Common myeloid progenitor, CD34-positive (primary cell): ENCODE results near the gene MYBPC3.

ENCODE experiments used
- CTCF ChIA-PET: fragments of 350-600 bp; sonication (Branson Sonifier 250); formaldehyde crosslinking; loops from one replicate; lab custom pipeline; 2021; ENCODE audit warnings: antibody characterized with exemption; lab: Charles Lee
- POLR2A ChIA-PET: fragments of 350-600 bp; sonication (Branson Sonifier 250); formaldehyde crosslinking; loops from one replicate; lab custom pipeline; 2021; ENCODE audit warnings: antibody characterized with exemption; lab: Charles Lee
- DNase-seq, 3 donors: peaks; one replicate each; pipeline versions ENCODE4 v3.0.0 to v3.0.0-alpha.2; 2013
- H3K27ac ChIP-seq, 2 experiments: 1 replicate in 1 of 2; 2 replicates in 1 of 2; pipeline ENCODE4 v1.7.0; 2013; ENCODE audit warnings: inconsistent platforms in 2 of 2, low read length in 2 of 2, mild to moderate bottlenecking in 2 of 2, low read depth in 1 of 2, moderate library complexity in 1 of 2; ENCODE audit not compliant: severe bottlenecking in 2 of 2, insufficient read depth in 1 of 2, poor library complexity in 1 of 2
- H3K27me3 ChIP-seq, 5 experiments: replicated peaks in 2 of 5; 1 replicate in 3 of 5; 2 replicates in 2 of 5; pipeline versions ENCODE4 v1.6.1 to v1.7.0; 2013; ENCODE audit warnings: low read length in 4 of 5, mild to moderate bottlenecking in 2 of 5, moderate library complexity in 2 of 5, inconsistent platforms in 1 of 5; ENCODE audit not compliant: insufficient read depth in 5 of 5, control insufficient read depth in 4 of 5
- H3K36me3 ChIP-seq, 4 experiments: 1 replicate in 2 of 4; 2 replicates in 2 of 4; pipeline versions ENCODE4 v1.6.1 to v1.7.0; 2013; ENCODE audit warnings: low read length in 3 of 4, control low read depth in 1 of 4, mild to moderate bottlenecking in 1 of 4; ENCODE audit not compliant: control insufficient read depth in 4 of 4, insufficient read depth in 4 of 4
- H3K4me1 ChIP-seq, 4 experiments: 1 replicate in 3 of 4; 2 replicates in 1 of 4; pipeline versions ENCODE4 v1.6.1 to v1.7.1; 2013; ENCODE audit warnings: low read length in 3 of 4, mild to moderate bottlenecking in 3 of 4, control low read depth in 1 of 4, inconsistent platforms in 1 of 4, moderate library complexity in 1 of 4; ENCODE audit not compliant: control insufficient read depth in 4 of 4, insufficient read depth in 4 of 4; ENCODE audit errors: control extremely low read depth in 1 of 4
- H3K4me3 ChIP-seq, 7 experiments: 1 replicate in 4 of 7; 2 replicates in 3 of 7; pipeline versions ENCODE4 v1.5.1 to v1.7.0; 2013; ENCODE audit warnings: mild to moderate bottlenecking in 7 of 7, low read length in 6 of 7, moderate library complexity in 6 of 7, inconsistent platforms in 2 of 7, low read depth in 2 of 7, control low read depth in 1 of 7; ENCODE audit not compliant: insufficient read depth in 4 of 7, control insufficient read depth in 1 of 7; ENCODE audit errors: extremely low read depth in 1 of 7
- H3K9me3 ChIP-seq, 5 experiments: 1 replicate in 4 of 5; 2 replicates in 1 of 5; pipeline versions ENCODE4 v1.6.1 to v1.7.1; 2013; ENCODE audit warnings: low read length in 4 of 5, mild to moderate bottlenecking in 2 of 5, inconsistent platforms in 1 of 5, low read depth in 1 of 5, moderate library complexity in 1 of 5; ENCODE audit not compliant: control insufficient read depth in 4 of 5, insufficient read depth in 2 of 5; ENCODE audit errors: control extremely low read depth in 1 of 5
- WGBS: methylation state at CpG from one replicate; pipeline ENCODE4 v1.1.5; 2013; ENCODE audit not compliant: insufficient coverage; 5-methylcytosine and 5-hydroxymethylcytosine counted together

MYBPC3 gene

DNA sequence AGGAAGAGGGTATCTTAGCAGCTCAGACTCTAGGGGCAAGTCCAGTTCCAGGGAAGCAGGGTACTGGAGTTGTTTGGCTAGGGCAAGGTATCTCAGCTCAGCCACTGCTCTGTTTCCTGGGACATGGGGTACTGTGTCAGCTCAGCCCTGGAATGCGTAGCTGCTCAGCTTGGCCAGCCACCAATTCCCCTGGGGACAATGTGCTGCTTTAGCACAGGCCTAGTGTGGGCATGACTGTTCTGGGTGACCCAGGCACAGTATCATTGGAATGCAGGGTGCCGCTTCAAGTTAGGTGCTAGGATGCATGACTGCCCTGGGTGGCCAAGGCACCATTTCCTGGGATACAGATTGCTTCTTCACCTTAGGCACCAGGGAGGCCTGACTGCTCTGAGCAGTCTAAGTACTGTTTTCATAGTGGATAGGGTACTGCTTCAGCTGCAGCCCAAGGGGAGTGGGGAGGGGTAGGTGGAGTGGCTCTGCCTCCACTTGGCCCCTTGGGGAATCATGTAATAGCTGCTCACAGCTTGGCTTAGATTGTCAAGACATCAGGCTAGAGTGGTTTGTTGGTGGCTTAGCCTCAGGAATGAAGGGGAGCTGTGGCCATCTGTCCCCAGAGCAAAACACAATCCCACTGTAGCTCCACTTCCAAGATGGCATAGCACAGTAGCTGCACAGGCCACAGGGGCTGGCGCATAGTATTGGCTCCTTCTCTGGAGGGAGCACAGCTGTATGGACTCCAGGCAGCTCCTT is 46.6 kb downstream of the MYBPC3 start:
- POLR2A ChIA-PET, result no interaction called here
- no peak overlapping the region for H3K4me3 ChIP-seq
- no peak for DNase-seq
- no peaks in the 10 kb centered on the region for H3K27me3 ChIP-seq
- no peak overlapping the region for H3K27ac ChIP-seq
- 95% methylated on average over 2 of the region's 3 CpGs for WGBS
- H3K4me1 ChIP-seq, result no peaks in the 10 kb centered on the region
- H3K9me3 ChIP-seq, result peaks cover 0 to 14% (median 10%) of the 10 kb centered on the region in 5 experiments
- CTCF ChIA-PET, result interaction anchor here (0.9 to 2.4 kb wide), 8 partner anchors 10 to 46 kb away, joined by 3 to 11 read pairs (median 4); partner anchors contain the start of gene MYBPC3
- H3K36me3 ChIP-seq, result peaks cover 32 to 92% (median 73%) of the 10 kb centered on the region in 4 experiments

DNA sequence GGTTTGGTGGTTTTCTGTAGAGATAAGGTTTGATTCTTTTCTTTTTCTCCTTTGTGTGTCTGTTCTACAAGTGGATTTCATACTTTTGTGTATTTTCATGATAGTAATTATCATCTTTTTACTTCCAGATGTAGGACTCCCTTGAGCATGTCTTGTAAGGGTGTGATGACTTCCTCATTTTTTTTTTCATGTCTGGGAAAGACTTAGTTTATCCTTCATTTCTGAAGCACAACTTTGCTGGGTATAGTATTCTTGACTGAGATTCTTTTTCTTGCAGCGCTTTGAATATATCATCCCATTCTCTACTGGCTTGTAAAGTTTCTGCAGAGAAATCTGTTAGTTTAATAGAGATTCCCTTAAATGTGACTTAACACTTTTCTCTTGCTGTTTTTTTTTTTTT is 49.6 kb downstream of the MYBPC3 start:
- Histone ChIP-seq H3K36me3 (peaks cover 47 to 94% (median 78%) of the 10 kb centered on the region in 4 experiments), H3K9me3 (peaks cover 0 to 26% (median 10%) of the 10 kb centered on the region in 5 experiments), H3K27ac (no peak overlapping the region), H3K4me1 (no peaks in the 10 kb centered on the region), H3K27me3 (no peaks in the 10 kb centered on the region), H3K4me3 (no peak overlapping the region)
- ChIA-PET POLR2A (no interaction called here), CTCF (no interaction called here)
- WGBS, result no CpG with 5 or more reads among the region's 1 CpG
- DNase-seq, result peak in 2 of 3 donors; percentile 11 to 12

DNA sequence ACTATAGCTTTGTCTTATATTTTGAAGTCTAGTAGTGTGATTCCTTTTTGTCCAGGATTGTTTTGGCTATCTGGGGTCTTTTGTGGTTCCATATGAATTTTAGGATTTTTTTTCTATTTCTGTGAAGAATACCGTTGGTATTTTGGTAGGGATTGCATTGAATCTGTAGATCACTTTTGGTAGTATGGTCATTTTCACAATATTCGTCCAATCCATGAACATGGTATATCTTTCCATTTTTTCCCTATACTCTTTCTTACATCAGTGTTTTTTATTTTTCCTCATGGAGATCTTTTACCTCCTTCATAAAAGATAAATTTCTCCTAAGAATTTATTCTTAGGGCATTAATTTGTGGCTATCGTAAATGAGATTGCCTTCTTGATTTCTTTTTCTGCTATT is 53.4 kb downstream of the MYBPC3 start:
- Histone ChIP-seq H3K27ac (no peak overlapping the region), H3K36me3 (peaks cover 42 to 91% (median 64%) of the 10 kb centered on the region in 4 experiments), H3K4me3 (no peak overlapping the region), H3K4me1 (no peaks in the 10 kb centered on the region), H3K9me3 (peaks cover 0 to 26% (median 10%) of the 10 kb centered on the region in 5 experiments), H3K27me3 (no peaks in the 10 kb centered on the region)
- WGBS, result no CpG with 5 or more reads among the region's 3 CpGs
- DNase-seq, result no peak
- CTCF ChIA-PET, result no interaction called here
- POLR2A ChIA-PET, result no interaction called here

DNA sequence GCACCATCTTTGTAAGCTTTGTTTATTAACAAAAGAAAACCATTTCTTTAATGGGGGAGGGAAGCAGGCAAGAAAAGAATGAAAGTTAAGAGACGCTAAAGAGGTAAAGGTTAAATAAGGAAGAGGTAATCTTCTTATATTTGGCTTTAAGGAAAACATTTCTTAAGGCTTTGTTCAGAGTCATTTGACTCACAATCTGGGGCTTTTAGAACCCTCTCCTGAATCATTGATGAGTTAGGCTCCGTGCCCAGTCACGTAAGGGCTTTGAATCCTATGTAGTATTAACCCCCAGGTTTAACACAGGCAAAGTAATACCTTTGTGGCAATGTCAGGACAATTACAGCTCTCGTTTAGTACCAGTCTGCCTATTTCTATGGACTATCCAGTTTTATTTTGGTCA is 56.5 kb downstream of the MYBPC3 start:
- H3K36me3 ChIP-seq, result peaks cover 40 to 89% (median 68%) of the 10 kb centered on the region in 4 experiments
- CTCF ChIA-PET, result interaction anchor here (1.1 to 2.4 kb wide), 4 partner anchors 11 to 25 kb away, joined by 3 to 11 read pairs (median 7); no protein-coding TSS in a partner anchor
- no peak overlapping the region for H3K27ac ChIP-seq

DNA sequence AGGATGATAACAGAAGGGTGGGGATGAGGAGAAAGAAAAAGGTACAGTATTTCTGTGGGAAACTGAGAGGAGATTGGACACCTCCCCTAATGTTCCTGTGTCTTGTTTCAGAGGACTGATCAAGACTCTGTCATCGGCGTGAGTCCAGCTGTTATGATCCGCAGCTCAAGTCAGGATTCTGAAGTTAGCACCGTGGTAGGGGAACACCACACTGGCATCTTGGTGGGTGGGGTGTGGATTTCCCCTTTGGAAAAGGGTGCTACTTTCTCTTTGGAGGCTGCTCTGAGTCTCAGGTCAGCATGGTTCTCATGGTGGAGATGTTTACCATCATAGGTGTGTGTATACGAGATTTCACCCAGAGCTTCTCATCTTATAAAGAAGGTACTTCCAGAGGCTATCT is 57.1 kb downstream of the MYBPC3 start:
- POLR2A ChIA-PET, result no interaction called here
- peaks cover 44 to 90% (median 70%) of the 10 kb centered on the region in 4 experiments for H3K36me3 ChIP-seq

More for the DNA sequence above, 56.5 kb downstream of the MYBPC3 start:
- peaks cover 0 to 15% (median 3%) of the 10 kb centered on the region in 5 experiments for H3K9me3 ChIP-seq
- POLR2A ChIA-PET, result no interaction called here
- H3K4me3 ChIP-seq, result no peak overlapping the region
- no peak for DNase-seq
- H3K27me3 ChIP-seq, result no peaks in the 10 kb centered on the region
- 100% methylated on average over 3 of the region's 4 CpGs for WGBS
- no peaks in the 10 kb centered on the region for H3K4me1 ChIP-seq

DNA sequence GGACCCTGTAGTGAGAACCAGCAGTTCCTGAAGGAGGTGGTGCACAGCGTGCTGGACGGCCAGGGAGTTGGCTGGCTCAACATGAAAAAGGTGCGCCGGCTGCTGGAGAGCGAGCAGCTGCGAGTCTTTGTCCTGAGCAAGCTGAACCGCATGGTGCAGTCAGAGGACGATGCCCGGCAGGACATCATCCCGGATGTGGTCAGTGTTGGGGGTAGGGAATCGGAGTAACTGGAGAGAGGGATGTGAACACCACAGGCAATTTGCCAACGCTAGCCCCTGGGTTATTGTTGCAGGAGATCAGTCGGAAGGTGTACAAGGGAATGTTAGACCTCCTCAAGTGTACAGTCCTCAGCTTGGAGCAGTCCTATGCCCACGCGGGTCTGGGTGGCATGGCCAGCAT is 62.6 kb downstream of the MYBPC3 start:
- Histone ChIP-seq H3K9me3 (no peaks in the 10 kb centered on the region), H3K27me3 (no peaks in the 10 kb centered on the region), H3K4me3 (no peak overlapping the region), H3K4me1 (no peaks in the 10 kb centered on the region), H3K27ac (no peak overlapping the region), H3K36me3 (peaks cover 40 to 93% (median 81%) of the 10 kb centered on the region in 4 experiments)
- ChIA-PET POLR2A (no interaction called here), CTCF (interaction anchor here (1.2 to 1.6 kb wide), 3 partner anchors 13 to 19 kb away, joined by 3 to 4 read pairs (median 4); no protein-coding TSS in a partner anchor)
- 99% methylated on average over 15 of the region's 15 CpGs for WGBS
- DNase-seq, result no peak

More for the DNA sequence above, 57.1 kb downstream of the MYBPC3 start:
- Histone ChIP-seq H3K9me3 (peaks cover 0 to 15% (median 3%) of the 10 kb centered on the region in 5 experiments), H3K4me1 (no peaks in the 10 kb centered on the region), H3K4me3 (no peak overlapping the region), H3K27me3 (no peaks in the 10 kb centered on the region), H3K27ac (no peak overlapping the region)
- 93% methylated on average over 4 of the region's 5 CpGs for WGBS
- CTCF ChIA-PET, result interaction anchor here (0.6 to 2.4 kb wide), 5 partner anchors 12 to 464 kb away, joined by 3 to 11 read pairs (median 4); no protein-coding TSS in a partner anchor
- DNase-seq, result no peak

DNA sequence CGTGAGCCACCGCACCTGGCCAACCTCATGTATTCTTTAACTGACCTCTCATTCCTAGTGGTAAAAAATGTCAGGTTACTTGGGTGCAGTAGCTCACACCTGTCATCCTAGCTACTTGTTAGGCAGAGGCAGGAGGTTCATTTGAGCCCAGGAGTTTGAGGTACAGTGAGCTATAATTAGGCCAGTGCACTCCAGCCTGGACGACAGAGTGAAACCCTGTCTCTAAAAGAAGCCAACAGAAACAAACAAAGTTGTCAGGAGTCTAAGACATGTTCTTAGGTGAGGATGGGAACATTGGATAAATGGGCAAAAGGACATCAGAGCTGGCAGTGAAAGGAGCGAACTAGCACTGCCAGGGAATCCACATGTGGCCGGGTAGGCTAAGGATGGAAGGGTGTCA is 64.4 kb downstream of the MYBPC3 start:
- no peaks in the 10 kb centered on the region for H3K9me3 ChIP-seq
- no peak overlapping the region for H3K4me3 ChIP-seq
- no peak for DNase-seq
- H3K27ac ChIP-seq, result no peak overlapping the region
- H3K27me3 ChIP-seq, result no peaks in the 10 kb centered on the region
- no peaks in the 10 kb centered on the region for H3K4me1 ChIP-seq
- ChIA-PET CTCF (interaction anchor here (0.6 to 1.0 kb wide), 2 partner anchors 39 to 303 kb away, joined by 3 to 4 read pairs; no protein-coding TSS in a partner anchor), POLR2A (interaction anchor here (0.6 to 1.5 kb wide), 2 partner anchors 19 to 42 kb away, joined by 3 read pairs; no protein-coding TSS in a partner anchor)
- H3K36me3 ChIP-seq, result peaks cover 35 to 97% (median 82%) of the 10 kb centered on the region in 4 experiments
- WGBS, result 98% methylated on average over 5 of the region's 5 CpGs
